HL-60 (cell line): ENCODE results near the gene SLC35B2.

Experiments
- CTCF ChIP-seq: IDR thresholded peaks from one replicate; pipeline ENCODE4 v1.5.1; 2011; ENCODE audit warnings: low read length, control low read depth, inconsistent platforms; ENCODE audit not compliant: insufficient read depth
- POLR2AphosphoS5 ChIP-seq: IDR thresholded peaks from 2 replicates; pipeline ENCODE4 v1.6.1; 2012; ENCODE audit warnings: low read depth
- REST ChIP-seq: IDR thresholded peaks from 2 replicates; pipeline ENCODE4 v1.6.1; 2012; ENCODE audit warnings: low read depth; ENCODE audit not compliant: insufficient replicate concordance
- SPI1 ChIP-seq: IDR thresholded peaks from 2 replicates; pipeline ENCODE4 v1.6.1; 2012; ENCODE audit warnings: low read depth, mild to moderate bottlenecking, borderline replicate concordance

GRCh38 chr6:44297063-44298038 lies 40.0 kb upstream of the SLC35B2 start:
- no peak for TF ChIP-seq CTCF
- TF ChIP-seq POLR2AphosphoS5, result peak; percentile 49; the same call in 1 of the 2 replicates
- TF ChIP-seq REST, result no peak
- TF ChIP-seq SPI1, result no peak
